Measurements from ENCODE around the gene ASCC1.

DNA sequence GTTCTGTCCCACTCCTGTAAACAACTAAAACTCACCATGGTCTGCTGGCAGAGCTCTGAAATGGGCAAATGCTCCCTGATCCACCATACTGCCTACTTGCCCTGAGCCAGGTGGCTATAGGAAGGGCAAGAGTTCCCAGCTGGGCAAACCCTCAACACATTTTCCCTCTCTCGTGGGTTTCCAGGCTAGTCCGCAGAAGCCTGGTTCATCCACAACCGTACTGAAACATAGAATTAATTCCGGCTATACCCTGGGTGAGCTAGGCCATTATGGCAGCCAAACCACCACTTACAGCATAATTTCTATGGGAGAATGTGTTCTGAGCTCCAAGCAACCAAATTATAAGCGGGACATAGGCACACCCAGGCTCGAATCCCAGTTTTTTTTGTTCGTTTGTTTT lies 37.5 kb upstream of the ASCC1 start:
- TF ChIP-seq EZH2 (IDR thresholded peaks at IDR 0.05; ENCODE audit: low read length), result no peak
- TF ChIP-seq, protein P1, sequence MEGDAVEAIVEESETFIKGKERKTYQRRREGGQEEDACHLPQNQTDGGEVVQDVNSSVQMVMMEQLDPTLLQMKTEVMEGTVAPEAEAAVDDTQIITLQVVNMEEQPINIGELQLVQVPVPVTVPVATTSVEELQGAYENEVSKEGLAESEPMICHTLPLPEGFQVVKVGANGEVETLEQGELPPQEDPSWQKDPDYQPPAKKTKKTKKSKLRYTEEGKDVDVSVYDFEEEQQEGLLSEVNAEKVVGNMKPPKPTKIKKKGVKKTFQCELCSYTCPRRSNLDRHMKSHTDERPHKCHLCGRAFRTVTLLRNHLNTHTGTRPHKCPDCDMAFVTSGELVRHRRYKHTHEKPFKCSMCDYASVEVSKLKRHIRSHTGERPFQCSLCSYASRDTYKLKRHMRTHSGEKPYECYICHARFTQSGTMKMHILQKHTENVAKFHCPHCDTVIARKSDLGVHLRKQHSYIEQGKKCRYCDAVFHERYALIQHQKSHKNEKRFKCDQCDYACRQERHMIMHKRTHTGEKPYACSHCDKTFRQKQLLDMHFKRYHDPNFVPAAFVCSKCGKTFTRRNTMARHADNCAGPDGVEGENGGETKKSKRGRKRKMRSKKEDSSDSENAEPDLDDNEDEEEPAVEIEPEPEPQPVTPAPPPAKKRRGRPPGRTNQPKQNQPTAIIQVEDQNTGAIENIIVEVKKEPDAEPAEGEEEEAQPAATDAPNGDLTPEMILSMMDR (optimal IDR thresholded peaks at IDR 0.05 in 1 of 3, IDR thresholded peaks at IDR 0.05 in 1 of 3, conservative IDR thresholded peaks at IDR 0.05 in 1 of 3; ENCODE audit: extremely low read depth in 1 of 3, insufficient read depth in 2 of 3, low read length in 3 of 3), result no peak

Measured in keratinocyte (primary cell).